ENCODE data around the gene AAK1.

The AAK1 gene

GRCh38 chr2:69594341-69594740 lies 49.2 kb downstream of the AAK1 start:
- no peak for TF ChIP-seq CTCF (IDR thresholded peaks at IDR 0.05; ENCODE audit: insufficient read depth, low read depth, low read length, missing control alignments)
- no peak for DNase-seq (ENCODE audit: low read depth)
- H3K4me3 ChIP-seq (ENCODE audit: low read depth, low read length) = no peak overlapping the region

- DNase-seq (ENCODE audit: low read depth) = no peak
- no peak for TF ChIP-seq CTCF (IDR thresholded peaks at IDR 0.05; ENCODE audit: insufficient read depth, low read depth, low read length, missing control alignments)
- H3K4me3 ChIP-seq (ENCODE audit: low read depth, low read length) = no peak overlapping the region
Observed at GRCh38 chr2:69592511-69592910, 51.0 kb downstream of the AAK1 start.

- no peak for TF ChIP-seq CTCF (IDR thresholded peaks at IDR 0.05; ENCODE audit: insufficient read depth, low read depth, low read length, missing control alignments)
Observed at GRCh38 chr2:69589973-69590652, 53.4 kb downstream of the AAK1 start.

GRCh38 chr2:69588945-69589344 lies 54.6 kb downstream of the AAK1 start:
- no peak for DNase-seq (ENCODE audit: low read depth)
- TF ChIP-seq CTCF (IDR thresholded peaks at IDR 0.05; ENCODE audit: insufficient read depth, low read depth, low read length, missing control alignments) = no peak
- no peak overlapping the region for H3K4me3 ChIP-seq (ENCODE audit: low read depth, low read length)

More at GRCh38 chr2:69589973-69590652, 53.4 kb downstream of the AAK1 start:
- no peak overlapping the region for H3K4me3 ChIP-seq (ENCODE audit: low read depth, low read length)
- DNase-seq (ENCODE audit: low read depth) = no peak

- no peak for DNase-seq (ENCODE audit: low read depth)
- no peak for TF ChIP-seq CTCF (IDR thresholded peaks at IDR 0.05; ENCODE audit: insufficient read depth, low read depth, low read length, missing control alignments)
- no peak overlapping the region for H3K4me3 ChIP-seq (ENCODE audit: low read depth, low read length)
Observed at GRCh38 chr2:69588403-69588802, 55.1 kb downstream of the AAK1 start.

GRCh38 chr2:69585855-69586555 lies 57.5 kb downstream of the AAK1 start:
- no peak overlapping the region for H3K4me3 ChIP-seq (ENCODE audit: low read depth, low read length)
- no peak for DNase-seq (ENCODE audit: low read depth)
- no peak for TF ChIP-seq CTCF (IDR thresholded peaks at IDR 0.05; ENCODE audit: insufficient read depth, low read depth, low read length, missing control alignments)
